MM.1S (cell line): ENCODE results near the gene APOBEC4.

ENCODE experiments used
- DNase-seq: peaks from one replicate; pipeline ENCODE4 v3.0.0-alpha.2; 2015
- H2AFZ ChIP-seq: fragments of 300-600 bp; sonication (generic); 2 replicates; pipeline ENCODE4 v1.6.0; 2016; ENCODE audit warnings: antibody characterized with exemption, low read length
- H3F3A ChIP-seq: fragments of 300-600 bp; sonication (generic); 2 replicates; pipeline ENCODE4 v1.6.1; 2016; ENCODE audit warnings: mild to moderate bottlenecking, antibody characterized with exemption, low read length, moderate library complexity, mixed read lengths; ENCODE audit not compliant: insufficient read depth
- H3K27ac ChIP-seq: fragments of 300-600 bp; sonication (generic); 2 replicates; pipeline ENCODE4 v1.5.1; 2016; ENCODE audit warnings: mild to moderate bottlenecking, low read length
- H3K27me3 ChIP-seq: fragments of 300-600 bp; sonication (generic); replicated peaks from 2 replicates; pipeline ENCODE4 v1.6.0; 2016; ENCODE audit warnings: low read length; ENCODE audit not compliant: insufficient read depth
- H3K36me3 ChIP-seq: fragments of 300-600 bp; sonication (generic); replicated peaks from 2 replicates; pipeline ENCODE4 v1.6.1; 2016; ENCODE audit warnings: mild to moderate bottlenecking, low read length, mixed read lengths; ENCODE audit not compliant: insufficient read depth
- H3K4me1 ChIP-seq: fragments of 300-600 bp; sonication (generic); 2 replicates; pipeline ENCODE4 v1.6.1; 2016; ENCODE audit warnings: low read length, mixed read lengths
- H3K4me2 ChIP-seq: fragments of 300-600 bp; sonication (generic); 2 replicates; pipeline ENCODE4 v1.6.0; 2016; ENCODE audit warnings: low read depth, low read length
- H3K4me3 ChIP-seq: fragments of 300-600 bp; sonication (generic); 2 replicates; pipeline ENCODE4 v1.5.1; 2016; ENCODE audit warnings: low read length, mixed read lengths
- H3K79me2 ChIP-seq: fragments of 300-600 bp; sonication (generic); 2 replicates; pipeline ENCODE4 v1.6.1; 2016; ENCODE audit warnings: mixed run types, low read length, mixed read lengths
- H3K9ac ChIP-seq: fragments of 300-600 bp; sonication (generic); 2 replicates; pipeline ENCODE4 v1.6.1; 2016; ENCODE audit warnings: low read length, mixed read lengths
- H3K9me2 ChIP-seq: fragments of 300-600 bp; sonication (generic); replicated peaks from 2 replicates; pipeline ENCODE4 v1.6.1; 2016; ENCODE audit warnings: mild to moderate bottlenecking, low read length, mixed read lengths; ENCODE audit not compliant: insufficient read depth
- H3K9me3 ChIP-seq: fragments of 300-600 bp; sonication (generic); replicated peaks from 2 replicates; pipeline ENCODE4 v1.6.1; 2016; ENCODE audit warnings: mild to moderate bottlenecking, low read length, mixed read lengths; ENCODE audit not compliant: insufficient read depth
- H4K20me1 ChIP-seq: fragments of 300-600 bp; sonication (generic); 2 replicates; pipeline ENCODE4 v1.6.1; 2016; ENCODE audit warnings: mild to moderate bottlenecking, low read length, moderate library complexity, mixed read lengths; ENCODE audit not compliant: insufficient read depth
- EZH2 ChIP-seq: fragments of 300-600 bp; sonication (generic); optimal IDR thresholded peaks from 2 replicates; pipeline ENCODE3; 2017; ENCODE audit warnings: low read depth, mild to moderate bottlenecking, antibody characterized with exemption, low read length, mixed read lengths
- EZH2phosphoT487 ChIP-seq: fragments of 300-600 bp; sonication (generic); IDR thresholded peaks from 2 replicates; pipeline ENCODE4 v1.6.1; 2018; ENCODE audit warnings: antibody characterized with exemption, low read length
- TF ChIP-seq, protein P1 (sequence below): fragments of 300-600 bp; sonication (generic); IDR thresholded peaks from 2 replicates; pipeline ENCODE4 v1.5.1; 2016; ENCODE audit warnings: antibody characterized with exemption, low read length, mixed read lengths

Gene APOBEC4

DNA sequence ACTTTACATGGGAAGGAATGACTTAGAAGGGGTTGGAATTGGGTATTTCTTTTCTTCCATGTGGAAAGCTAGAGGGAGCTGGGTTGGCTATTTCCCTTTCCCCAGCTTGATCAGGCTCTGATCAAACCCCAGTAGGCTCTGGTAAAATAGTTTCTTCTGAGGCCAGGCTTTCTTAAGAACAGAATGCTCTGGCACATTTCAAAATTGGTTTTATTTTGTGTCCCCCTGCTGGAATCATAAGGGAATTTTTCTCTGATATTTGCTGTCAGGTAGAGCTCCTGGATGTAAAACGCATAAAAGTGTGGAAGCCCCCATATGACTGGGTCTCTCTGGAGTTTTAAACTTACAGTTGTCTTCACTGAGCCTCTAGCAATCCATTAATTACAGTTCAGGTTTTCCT, 17.1 kb upstream of the APOBEC4 start:
- TF ChIP-seq, protein P1, sequence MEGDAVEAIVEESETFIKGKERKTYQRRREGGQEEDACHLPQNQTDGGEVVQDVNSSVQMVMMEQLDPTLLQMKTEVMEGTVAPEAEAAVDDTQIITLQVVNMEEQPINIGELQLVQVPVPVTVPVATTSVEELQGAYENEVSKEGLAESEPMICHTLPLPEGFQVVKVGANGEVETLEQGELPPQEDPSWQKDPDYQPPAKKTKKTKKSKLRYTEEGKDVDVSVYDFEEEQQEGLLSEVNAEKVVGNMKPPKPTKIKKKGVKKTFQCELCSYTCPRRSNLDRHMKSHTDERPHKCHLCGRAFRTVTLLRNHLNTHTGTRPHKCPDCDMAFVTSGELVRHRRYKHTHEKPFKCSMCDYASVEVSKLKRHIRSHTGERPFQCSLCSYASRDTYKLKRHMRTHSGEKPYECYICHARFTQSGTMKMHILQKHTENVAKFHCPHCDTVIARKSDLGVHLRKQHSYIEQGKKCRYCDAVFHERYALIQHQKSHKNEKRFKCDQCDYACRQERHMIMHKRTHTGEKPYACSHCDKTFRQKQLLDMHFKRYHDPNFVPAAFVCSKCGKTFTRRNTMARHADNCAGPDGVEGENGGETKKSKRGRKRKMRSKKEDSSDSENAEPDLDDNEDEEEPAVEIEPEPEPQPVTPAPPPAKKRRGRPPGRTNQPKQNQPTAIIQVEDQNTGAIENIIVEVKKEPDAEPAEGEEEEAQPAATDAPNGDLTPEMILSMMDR, result peak; percentile 33; the same call in 1 of the 2 replicates
- no peak for TF ChIP-seq EZH2
- no peaks in the 10 kb centered on the region for H3K4me1 ChIP-seq
- no peak for DNase-seq
- no peaks in the 10 kb centered on the region for H3K9me2 ChIP-seq
- no peaks in the 10 kb centered on the region for H3K9me3 ChIP-seq
- no peak overlapping the region for H3K4me3 ChIP-seq
- no peaks in the 10 kb centered on the region for H3F3A ChIP-seq
- H3K79me2 ChIP-seq, result no peaks in the 10 kb centered on the region
- no peak overlapping the region for H3K4me2 ChIP-seq
- no peaks in the 10 kb centered on the region for H4K20me1 ChIP-seq
- H3K27ac ChIP-seq, result no peak overlapping the region
- H3K36me3 ChIP-seq, result no peaks in the 10 kb centered on the region
- no peak overlapping the region for H3K9ac ChIP-seq
- no peak overlapping the region for H2AFZ ChIP-seq
- H3K27me3 ChIP-seq, result no peaks in the 10 kb centered on the region

DNA sequence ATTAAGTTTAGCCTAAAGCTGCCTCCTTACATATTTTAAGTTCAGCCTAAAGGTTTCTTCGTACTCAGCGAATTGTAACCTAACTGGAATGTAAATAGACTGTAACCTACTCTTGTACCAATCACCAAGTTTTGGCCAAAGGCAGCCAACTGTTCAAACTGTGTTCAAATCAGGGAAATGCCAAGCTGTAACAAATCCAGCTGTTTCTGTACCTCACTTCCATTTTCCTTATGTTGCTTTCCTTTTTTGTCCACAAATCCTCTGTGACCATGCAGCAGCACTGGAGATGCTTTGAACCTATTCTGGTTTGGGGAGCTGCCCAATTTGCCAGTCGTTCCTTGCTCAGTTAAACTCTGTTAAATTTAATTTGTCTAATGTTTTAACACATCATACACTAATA, 3.2 kb upstream of the APOBEC4 start:
- Histone ChIP-seq H3F3A (peaks cover 8% of the 10 kb centered on the region), H3K27ac (no peak overlapping the region)

DNA sequence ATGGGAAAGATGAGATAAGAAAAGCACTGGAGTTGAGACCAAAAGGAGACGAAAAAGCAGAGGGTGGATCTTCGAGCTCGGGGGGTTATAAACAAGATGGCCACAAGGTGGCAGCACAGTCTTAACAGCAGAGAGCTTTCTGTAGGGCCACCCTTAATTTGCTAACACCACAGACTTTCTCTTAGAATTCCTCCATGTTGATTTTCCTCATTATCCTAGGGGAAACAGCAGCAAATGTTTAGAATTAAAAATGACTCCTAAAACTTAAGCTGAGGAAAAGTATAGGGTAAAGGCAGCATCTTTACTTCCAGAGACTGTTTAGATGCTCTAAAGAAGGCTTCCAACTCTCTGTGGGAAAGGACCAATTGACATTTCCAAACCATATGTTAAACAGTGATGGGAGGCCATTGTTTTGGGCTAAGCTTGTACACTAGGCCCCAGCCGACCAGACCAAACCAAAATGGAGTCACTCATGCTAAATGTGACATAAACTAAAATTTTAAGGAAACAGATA, 2.5 kb upstream of the APOBEC4 start:
- H3K4me2 ChIP-seq, result peak overlapping the region; percentile 34; the same call in 1 of the 2 replicates
- H3K36me3 ChIP-seq, result no peaks in the 10 kb centered on the region
- peak overlapping the region; percentile 64 for H2AFZ ChIP-seq
- no peaks in the 10 kb centered on the region for H3K79me2 ChIP-seq
- TF ChIP-seq, protein P1, result peak; percentile 96
- TF ChIP-seq EZH2, result no peak
- no peak overlapping the region for H3K27ac ChIP-seq
- H4K20me1 ChIP-seq, result no peaks in the 10 kb centered on the region
- H3K4me1 ChIP-seq, result peaks cover 45% of the 10 kb centered on the region
- peak overlapping the region; percentile 5; the same call in 1 of the 2 replicates for H3K9ac ChIP-seq
- peaks cover 8% of the 10 kb centered on the region for H3F3A ChIP-seq
- no peaks in the 10 kb centered on the region for H3K9me2 ChIP-seq
- DNase-seq, result peak; percentile 82
- no peak overlapping the region for H3K4me3 ChIP-seq
- H3K9me3 ChIP-seq, result no peaks in the 10 kb centered on the region
- H3K27me3 ChIP-seq, result no peaks in the 10 kb centered on the region

More for the DNA sequence above, 3.2 kb upstream of the APOBEC4 start:
- Histone ChIP-seq H3K9ac (no peak overlapping the region), H3K27me3 (no peaks in the 10 kb centered on the region), H3K4me2 (no peak overlapping the region), H3K9me3 (no peaks in the 10 kb centered on the region), H3K36me3 (no peaks in the 10 kb centered on the region), H3K9me2 (no peaks in the 10 kb centered on the region), H3K79me2 (no peaks in the 10 kb centered on the region), H4K20me1 (no peaks in the 10 kb centered on the region), H3K4me1 (peaks cover 45% of the 10 kb centered on the region), H2AFZ (no peak overlapping the region), H3K4me3 (no peak overlapping the region)
- no peak for TF ChIP-seq EZH2phosphoT487
- TF ChIP-seq EZH2, result no peak
- TF ChIP-seq, protein P1, result no peak
- DNase-seq, result peak; percentile 3
